ENCODE measurements around the gene DDX17. TPM values are rescaled to one million over a fixed set of nuclear protein-coding genes. Genes with fewer than 3 reads are reported as not detected.

Gene DDX17
- polyA plus RNA-seq, 1 experiment: 426 TPM

- Histone ChIP-seq H3K27ac (ENCODE audit: low read depth, low read length) (no peak overlapping the region), H3K27me3 (ENCODE audit: control insufficient read depth, insufficient read depth, low read length) (peaks cover 54% of the 10 kb centered on the region), H3K9me3 (ENCODE audit: control insufficient read depth, insufficient read depth, low read length) (no peaks in the 10 kb centered on the region; the same call in 1 of the 2 replicates), H3K4me3 (ENCODE audit: low read depth, low read length) (no peak overlapping the region)
- ChIA-PET CTCF (no interaction called here), POLR2A (interaction anchor here (0.7 kb wide), 1 partner anchor 397 kb away, joined by 3 read pairs; no protein-coding TSS in a partner anchor)
- DNase-seq (ENCODE audit: low read depth, low spot score): no peak
- no peak for TF ChIP-seq CTCF (IDR thresholded peaks at IDR 0.05; ENCODE audit: low read depth, low read length)
These were observed 60.0 kb downstream of the DDX17 start for GRCh38 chr22:38446018-38446601.

- H3K27me3 ChIP-seq (ENCODE audit: control insufficient read depth, insufficient read depth, low read length): peaks cover 48% of the 10 kb centered on the region
- H3K4me3 ChIP-seq (ENCODE audit: low read depth, low read length): no peak overlapping the region
- POLR2A ChIA-PET: interaction anchor here (0.6 kb wide), 1 partner anchor 35 kb away, joined by 3 read pairs; no protein-coding TSS in a partner anchor
- no peak overlapping the region for H3K27ac ChIP-seq (ENCODE audit: low read depth, low read length)
- CTCF ChIA-PET: no interaction called here
- no peaks in the 10 kb centered on the region; the same call in 1 of the 2 replicates for H3K9me3 ChIP-seq (ENCODE audit: control insufficient read depth, insufficient read depth, low read length)
- no peak for TF ChIP-seq CTCF (IDR thresholded peaks at IDR 0.05; ENCODE audit: low read depth, low read length)
- DNase-seq (ENCODE audit: low read depth, low spot score): no peak
These were observed 61.3 kb downstream of the DDX17 start for GRCh38 chr22:38444783-38445182.

DNA sequence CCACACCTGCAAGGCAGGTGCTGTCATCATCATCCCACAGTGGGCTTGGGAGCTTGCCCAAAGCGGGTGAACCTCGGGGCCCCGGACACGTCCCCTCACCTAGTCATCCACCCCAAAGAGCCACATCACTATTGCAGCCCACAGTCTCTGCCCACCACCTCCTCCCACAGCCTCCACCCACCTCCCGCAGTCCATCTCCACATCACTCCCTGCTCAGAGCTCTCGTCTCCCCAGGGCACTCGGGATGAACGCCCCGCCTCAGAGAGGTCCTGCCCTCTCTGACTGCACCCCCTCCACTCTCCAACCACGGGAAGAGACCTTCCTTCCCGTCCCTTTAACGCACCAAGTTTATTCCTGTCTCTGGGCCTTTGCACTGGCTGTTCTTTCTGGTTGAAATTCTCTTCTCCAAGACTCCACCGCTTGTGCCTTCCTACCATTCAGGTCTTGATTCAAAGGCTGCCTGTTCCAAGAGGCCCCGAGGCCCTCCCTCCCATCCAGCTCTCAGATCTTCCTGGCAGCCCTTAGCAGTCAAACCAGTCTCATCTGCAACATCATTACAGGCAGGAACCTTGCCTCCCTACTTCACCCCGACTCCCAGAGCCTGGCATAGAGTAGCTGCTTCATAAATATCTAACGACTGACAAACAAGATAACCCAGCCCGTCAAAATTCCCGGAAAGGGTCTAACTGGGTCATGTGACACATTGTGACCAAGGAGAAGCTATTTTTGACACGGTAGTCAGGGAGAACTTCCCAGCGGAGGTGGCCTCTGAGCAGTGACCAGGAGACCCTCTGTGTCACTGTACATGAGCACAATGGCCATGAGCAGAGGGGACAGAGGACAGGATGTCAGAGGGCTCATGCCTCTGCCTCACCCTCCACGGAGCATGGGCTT, 62.2 kb downstream of the DDX17 start:
- no peak for TF ChIP-seq CTCF (IDR thresholded peaks at IDR 0.05; ENCODE audit: low read depth, low read length)
- ChIA-PET POLR2A (no interaction called here), CTCF (interaction anchor here (0.5 kb wide), 1 partner anchor 21 kb away, joined by 6 read pairs; no protein-coding TSS in a partner anchor)
- Histone ChIP-seq H3K9me3 (ENCODE audit: control insufficient read depth, insufficient read depth, low read length) (no peaks in the 10 kb centered on the region; the same call in 1 of the 2 replicates), H3K4me3 (ENCODE audit: low read depth, low read length) (no peak overlapping the region), H3K27ac (ENCODE audit: low read depth, low read length) (no peak overlapping the region), H3K27me3 (ENCODE audit: control insufficient read depth, insufficient read depth, low read length) (peaks cover 40% of the 10 kb centered on the region)
- DNase-seq (ENCODE audit: low read depth, low spot score): no peak

DNA sequence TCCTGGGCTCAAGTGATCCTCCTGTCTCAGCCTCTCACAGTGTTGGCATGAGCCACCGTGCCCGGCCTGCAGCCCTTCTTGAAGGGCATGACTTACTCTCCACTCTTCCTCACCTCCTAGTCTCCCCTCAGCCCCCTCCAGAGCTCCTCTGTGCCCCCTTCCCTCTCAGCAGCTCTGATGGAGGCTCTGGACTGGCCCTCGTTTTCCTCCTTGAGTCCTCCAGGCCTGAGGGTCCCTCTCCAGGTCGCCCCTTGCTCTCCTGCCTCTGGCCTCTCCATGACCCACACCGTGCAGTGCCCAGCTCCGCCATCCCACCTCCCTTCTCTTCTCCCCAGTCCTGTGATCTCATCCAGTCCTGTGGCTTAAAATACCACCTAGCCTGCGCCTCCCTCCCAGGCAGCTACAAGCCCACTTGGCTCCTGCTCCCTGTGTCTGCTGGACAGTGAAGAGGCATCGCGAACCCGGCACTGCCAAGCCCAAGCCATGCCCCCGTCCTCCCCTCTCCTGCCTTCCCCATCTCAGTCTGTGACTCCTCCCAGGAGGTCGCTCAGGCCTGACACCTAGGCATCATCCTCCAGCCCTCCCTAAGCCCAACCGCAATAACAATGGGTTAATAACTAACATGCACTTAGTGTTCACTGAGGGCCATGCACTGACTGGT, 63.0 kb downstream of the DDX17 start:
- no peak for TF ChIP-seq CTCF (IDR thresholded peaks at IDR 0.05; ENCODE audit: low read depth, low read length)
- POLR2A ChIA-PET: no interaction called here
- no peaks in the 10 kb centered on the region for H3K9me3 ChIP-seq (ENCODE audit: control insufficient read depth, insufficient read depth, low read length)
- CTCF ChIA-PET: no interaction called here
- no peak for DNase-seq (ENCODE audit: low read depth, low spot score)
- no peak overlapping the region for H3K27ac ChIP-seq (ENCODE audit: low read depth, low read length)
- H3K27me3 ChIP-seq (ENCODE audit: control insufficient read depth, insufficient read depth, low read length): peaks cover 34% of the 10 kb centered on the region
- no peak overlapping the region for H3K4me3 ChIP-seq (ENCODE audit: low read depth, low read length)

All from AG04450 (cell line).